OCI-LY7 (cell line): ENCODE measurements around the gene ENO2.

Source experiments
- EZH2phosphoT487 ChIP-seq: fragments of 200-600 bp; sonication (generic); IDR thresholded peaks from 2 replicates; pipeline ENCODE4 v1.6.1; 2018; ENCODE audit warnings: low read depth, borderline replicate concordance, mild to moderate bottlenecking, mixed run types, antibody characterized with exemption, low read length, moderate library complexity, mixed read lengths
- TF ChIP-seq, protein P1 (sequence below): fragments of 200-600 bp; sonication (generic); conservative IDR thresholded peaks from 2 replicates; pipeline ENCODE4 v1.5.1; 2014; ENCODE audit warnings: mild to moderate bottlenecking, antibody characterized with exemption, low read length, moderate library complexity, mixed read lengths

DNA sequence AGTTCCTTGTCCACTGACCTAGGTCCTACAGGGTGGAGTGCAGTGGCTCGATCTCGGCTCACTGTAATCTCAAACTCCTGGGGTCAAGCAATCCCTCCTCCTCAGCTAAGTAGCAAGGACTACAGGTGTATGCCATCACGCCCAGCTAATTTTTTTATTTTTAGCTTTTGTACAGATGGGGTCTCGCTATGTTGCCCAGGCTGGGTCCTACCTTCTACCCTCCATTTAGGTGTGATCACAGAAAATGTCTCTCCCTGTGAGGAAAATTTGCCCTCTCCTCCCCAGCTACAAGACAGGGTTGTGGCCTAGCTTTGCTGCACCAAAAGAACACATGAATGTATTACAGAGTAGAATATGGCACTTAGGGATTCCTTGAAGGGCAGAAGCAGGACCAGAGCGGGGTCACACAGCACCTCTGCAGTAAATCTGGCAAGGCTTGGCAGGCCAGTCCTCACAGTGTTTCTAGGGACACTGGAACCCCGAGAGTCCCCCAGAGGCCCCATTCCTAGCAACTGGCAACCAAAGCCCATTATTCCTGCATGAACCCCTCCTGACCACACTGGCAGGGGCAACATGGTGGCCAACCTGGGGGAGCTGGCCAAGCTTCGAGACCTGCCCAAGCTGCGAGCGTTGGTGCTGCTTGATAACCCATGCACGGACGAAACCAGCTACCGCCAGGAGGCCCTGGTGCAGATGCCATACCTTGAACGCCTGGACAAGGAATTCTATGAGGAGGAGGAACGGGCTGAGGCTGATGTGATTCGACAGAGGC, 2.0 kb upstream of the ENO2 start:
- TF ChIP-seq, protein P1, sequence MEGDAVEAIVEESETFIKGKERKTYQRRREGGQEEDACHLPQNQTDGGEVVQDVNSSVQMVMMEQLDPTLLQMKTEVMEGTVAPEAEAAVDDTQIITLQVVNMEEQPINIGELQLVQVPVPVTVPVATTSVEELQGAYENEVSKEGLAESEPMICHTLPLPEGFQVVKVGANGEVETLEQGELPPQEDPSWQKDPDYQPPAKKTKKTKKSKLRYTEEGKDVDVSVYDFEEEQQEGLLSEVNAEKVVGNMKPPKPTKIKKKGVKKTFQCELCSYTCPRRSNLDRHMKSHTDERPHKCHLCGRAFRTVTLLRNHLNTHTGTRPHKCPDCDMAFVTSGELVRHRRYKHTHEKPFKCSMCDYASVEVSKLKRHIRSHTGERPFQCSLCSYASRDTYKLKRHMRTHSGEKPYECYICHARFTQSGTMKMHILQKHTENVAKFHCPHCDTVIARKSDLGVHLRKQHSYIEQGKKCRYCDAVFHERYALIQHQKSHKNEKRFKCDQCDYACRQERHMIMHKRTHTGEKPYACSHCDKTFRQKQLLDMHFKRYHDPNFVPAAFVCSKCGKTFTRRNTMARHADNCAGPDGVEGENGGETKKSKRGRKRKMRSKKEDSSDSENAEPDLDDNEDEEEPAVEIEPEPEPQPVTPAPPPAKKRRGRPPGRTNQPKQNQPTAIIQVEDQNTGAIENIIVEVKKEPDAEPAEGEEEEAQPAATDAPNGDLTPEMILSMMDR: no peak
- TF ChIP-seq EZH2phosphoT487: no peak
